Measurements from ENCODE around the gene RNF144A. TPM values are rescaled to one million over a fixed set of nuclear protein-coding genes. Genes with fewer than 3 reads are reported as not detected.

Gene RNF144A
- total RNA-seq, 1 donor from 2014 or later: 0.35 TPM

- DNase-seq (ENCODE audit: low read depth): no peak
Measured at GRCh38 chr2:7041421-7041820, 124.2 kb downstream of the RNF144A start.

GRCh38 chr2:7043690-7044089 is 126.5 kb downstream of the RNF144A start:
- DNase-seq (ENCODE audit: low read depth): no peak

- peak; percentile 4 for DNase-seq (ENCODE audit: low read depth)
Measured at GRCh38 chr2:7044253-7045250, 127.3 kb downstream of the RNF144A start.

- no peak for DNase-seq (ENCODE audit: low read depth)
Measured at GRCh38 chr2:7045601-7046590, 128.7 kb downstream of the RNF144A start.

- no peak for DNase-seq (ENCODE audit: low read depth)
Measured at GRCh38 chr2:7047661-7048060, 130.4 kb downstream of the RNF144A start.

GRCh38 chr2:7048762-7049294 is 131.6 kb downstream of the RNF144A start:
- no peak for DNase-seq (ENCODE audit: low read depth)

- no peak for DNase-seq (ENCODE audit: low read depth)
Measured at GRCh38 chr2:7052404-7052803, 135.2 kb downstream of the RNF144A start.

- DNase-seq (ENCODE audit: low read depth): no peak
Measured at GRCh38 chr2:7053650-7054265, 136.5 kb downstream of the RNF144A start.

- DNase-seq (ENCODE audit: low read depth): no peak
Measured at GRCh38 chr2:7057865-7058400, 140.7 kb downstream of the RNF144A start.

- DNase-seq (ENCODE audit: low read depth): no peak
Measured at GRCh38 chr2:7060156-7060555, 142.9 kb downstream of the RNF144A start.

- DNase-seq (ENCODE audit: low read depth): no peak
Measured at GRCh38 chr2:7060631-7061449, 143.6 kb downstream of the RNF144A start.

- DNase-seq (ENCODE audit: low read depth): no peak
Measured at GRCh38 chr2:7061450-7061789, 144.2 kb downstream of the RNF144A start.

- DNase-seq (ENCODE audit: low read depth): no peak
Measured at GRCh38 chr2:7061921-7062320, 144.7 kb downstream of the RNF144A start.

GRCh38 chr2:7063789-7064188 is 146.6 kb downstream of the RNF144A start:
- DNase-seq (ENCODE audit: low read depth): no peak

GRCh38 chr2:7068457-7068856 is 151.2 kb downstream of the RNF144A start:
- DNase-seq (ENCODE audit: low read depth): no peak

GRCh38 chr2:7070483-7070882 is 153.3 kb downstream of the RNF144A start:
- DNase-seq (ENCODE audit: low read depth): no peak

GRCh38 chr2:7071154-7071553 is 153.9 kb downstream of the RNF144A start:
- DNase-seq (ENCODE audit: low read depth): no peak

GRCh38 chr2:7071916-7072556 is 154.8 kb downstream of the RNF144A start:
- DNase-seq (ENCODE audit: low read depth): no peak

- no peak for DNase-seq (ENCODE audit: low read depth)
Measured at GRCh38 chr2:7073901-7074300, 156.7 kb downstream of the RNF144A start.
